ENCODE results near the gene NCAPG. TPM values are rescaled to one million over a fixed set of nuclear protein-coding genes. Genes with fewer than 3 reads are reported as not detected.

The NCAPG gene
- total and polyA plus RNA-seq, 4 donors, result 15.4 to 22.2 (median 19.2) TPM

DNA sequence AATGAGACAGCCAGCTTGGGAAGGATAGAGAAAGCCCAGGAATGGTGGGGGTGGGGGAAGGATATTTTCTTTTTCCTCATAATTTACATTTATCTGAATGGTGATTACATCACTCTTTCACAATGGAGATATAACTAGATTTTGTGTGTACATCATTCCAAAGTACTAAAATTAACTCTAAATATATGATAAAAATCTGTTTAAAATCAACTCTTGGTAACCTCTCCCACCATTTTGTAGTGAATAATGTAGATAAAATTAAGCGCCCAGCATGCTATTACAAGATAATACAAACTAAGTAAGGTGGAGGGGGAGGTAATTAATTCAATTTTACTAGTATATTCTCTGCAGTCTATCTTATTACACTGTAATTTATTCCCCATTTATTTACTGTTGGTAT lies 78.9 kb downstream of the NCAPG start:
- Histone ChIP-seq H3K4me1 (ENCODE audit: control insufficient read depth, insufficient read depth, low read length) (no peaks in the 10 kb centered on the region), H3K4me3 (ENCODE audit: low read depth, low read length) (no peak overlapping the region), H3K9me3 (ENCODE audit: control insufficient read depth, insufficient read depth, low read length) (no peaks in the 10 kb centered on the region), H3K27me3 (ENCODE audit: control insufficient read depth, insufficient read depth, low read length) (no peaks in the 10 kb centered on the region), H3K27ac (ENCODE audit: low read depth, low read length) (no peak overlapping the region), H3K36me3 (ENCODE audit: control insufficient read depth, insufficient read depth, low read length) (no peaks in the 10 kb centered on the region)
- DNase-seq (ENCODE audit: low read depth in 4 of 6, low spot score in 6 of 6), result no peak
- no CpG with 5 or more reads among the region's 1 CpG for WGBS (ENCODE audit: insufficient coverage)

- no peaks in the 10 kb centered on the region for H3K4me1 ChIP-seq (ENCODE audit: control insufficient read depth, insufficient read depth, low read length)
- no peak overlapping the region for H3K27ac ChIP-seq (ENCODE audit: low read depth, low read length)
- H3K9me3 ChIP-seq (ENCODE audit: control insufficient read depth, insufficient read depth, low read length), result no peaks in the 10 kb centered on the region
- H3K36me3 ChIP-seq (ENCODE audit: control insufficient read depth, insufficient read depth, low read length), result no peaks in the 10 kb centered on the region
- no peaks in the 10 kb centered on the region for H3K27me3 ChIP-seq (ENCODE audit: control insufficient read depth, insufficient read depth, low read length)
- H3K4me3 ChIP-seq (ENCODE audit: low read depth, low read length), result no peak overlapping the region
- no peak for DNase-seq (ENCODE audit: low read depth in 4 of 6, low spot score in 6 of 6)
- WGBS (ENCODE audit: insufficient coverage), result no CpG with 5 or more reads among the region's 3 CpGs
These were observed 83.6 kb downstream of the NCAPG start for GRCh38 chr4:17894421-17894820.

Other genes with a start within 250 kb of the NCAPG start
- 10 to 100 TPM; 74.6 to 76.6 TPM for gene LAP3, start 233.8 kb upstream of the NCAPG start, total RNA-seq
- 10 to 100 TPM; 54.6 to 58.6 TPM for gene LAP3, start 233.8 kb upstream of the NCAPG start, polyA plus RNA-seq (ENCODE audit: insufficient read length in 2 of 2)
- 10 to 100 TPM; 21.1 to 26.4 TPM for gene MED28, start 196.3 kb upstream of the NCAPG start, total RNA-seq
- gene MED28, start 196.3 kb upstream of the NCAPG start, polyA plus RNA-seq (ENCODE audit: insufficient read length in 2 of 2), result 10 to 100 TPM; 40.2 to 45.1 TPM
- gene FAM184B, start 29.4 kb upstream of the NCAPG start, total RNA-seq, result 1 to 10 TPM; 2.3 to 6.8 TPM
- gene FAM184B, start 29.4 kb upstream of the NCAPG start, polyA plus RNA-seq (ENCODE audit: insufficient read length in 2 of 2), result 10 to 100 TPM; 11.7 to 12.3 TPM
- gene DCAF16, start 222 bp upstream of the NCAPG start, total RNA-seq, result 10 to 100 TPM; 33.2 to 49.6 TPM
- 10 to 100 TPM; 38.3 to 46.8 TPM for gene DCAF16, start 222 bp upstream of the NCAPG start, polyA plus RNA-seq (ENCODE audit: insufficient read length in 2 of 2)
- 10 to 100 TPM; 32.5 to 63.5 TPM for gene LCORL, start 210.8 kb downstream of the NCAPG start, total RNA-seq
- gene LCORL, start 210.8 kb downstream of the NCAPG start, polyA plus RNA-seq (ENCODE audit: insufficient read length in 2 of 2), result 10 to 100 TPM; 27.8 to 39.7 TPM

All from spinal cord (tissue), 10 donors.